ENCODE data around the gene SLC10A3.
"Not testable (repeated sequence)": the region's sequence is repeated elsewhere in the genome, so short reads cannot be mapped to it uniquely, and the experiment has no call there.

Gene SLC10A3

DNA sequence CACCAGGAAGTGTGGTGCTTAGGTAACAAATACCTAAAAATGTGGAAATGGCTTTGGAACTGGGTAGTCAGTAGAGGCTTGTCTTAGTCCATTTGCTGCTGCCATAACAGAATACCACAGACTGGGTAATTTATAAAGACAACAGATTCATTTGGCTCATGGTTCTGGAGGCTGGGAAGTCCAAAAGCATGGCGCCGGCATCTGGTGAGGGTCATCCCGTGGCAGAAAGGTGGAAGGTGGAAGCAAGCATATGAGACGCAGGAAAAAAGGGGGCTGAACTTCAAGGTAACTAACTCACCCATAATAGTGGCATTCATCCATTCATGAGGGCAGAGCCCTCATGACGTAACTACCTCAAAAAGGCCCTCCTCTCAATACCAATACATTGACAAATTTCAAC is 19.0 kb upstream of the SLC10A3 start:
- no peak for DNase-seq

DNA sequence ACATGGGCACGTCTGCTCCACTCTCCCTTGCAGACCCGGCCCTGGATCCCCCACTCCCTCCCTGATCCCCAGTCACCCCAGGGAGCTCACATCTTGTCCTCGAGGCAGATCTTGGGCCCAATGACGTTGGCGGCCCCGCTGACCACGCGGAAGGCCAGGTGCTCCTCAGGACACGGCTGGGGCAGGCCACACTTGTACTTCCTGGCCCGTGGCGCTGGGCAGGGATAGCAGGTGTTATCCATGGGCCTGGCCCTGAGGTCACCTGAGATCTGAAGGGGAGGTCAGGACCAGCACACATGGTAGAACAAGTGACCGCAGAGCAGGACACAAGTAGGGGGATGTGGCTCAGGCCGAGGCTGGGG is 17.9 kb upstream of the SLC10A3 start:
- no peak for DNase-seq

DNA sequence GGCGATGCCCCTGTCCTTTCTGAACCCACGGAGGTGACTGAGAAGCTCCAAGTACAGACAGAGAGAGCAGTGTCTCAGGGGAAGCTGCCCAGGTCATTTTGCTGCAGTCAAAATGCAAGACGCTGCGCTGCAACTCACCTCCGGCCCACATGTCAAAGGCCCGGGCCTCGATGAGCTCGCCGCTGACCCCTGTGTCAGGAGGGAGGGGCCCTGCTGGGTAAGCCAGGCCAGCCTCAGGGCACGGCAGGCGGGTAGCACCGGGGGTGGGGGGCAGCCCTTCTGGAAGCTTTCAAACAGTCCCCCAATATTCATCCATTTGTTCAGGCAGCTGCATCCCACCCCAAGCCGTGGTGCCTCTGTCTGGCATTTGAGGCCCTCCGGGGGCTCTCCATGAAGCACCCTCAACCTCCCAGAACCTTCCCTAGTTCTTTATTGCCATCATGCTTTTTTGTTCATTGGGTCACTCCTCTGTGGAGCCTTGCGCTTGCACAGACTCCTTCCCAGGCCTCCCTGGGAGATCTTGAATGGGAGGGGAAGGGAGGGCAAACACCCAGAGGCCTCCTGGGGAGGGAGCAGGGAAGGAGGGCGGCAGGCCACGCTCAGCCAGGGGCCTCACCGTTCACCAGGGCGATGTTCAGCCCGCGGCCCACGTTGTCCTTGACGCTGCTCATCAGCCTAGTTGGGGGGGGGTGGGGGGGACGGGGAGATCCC is 17.4 kb upstream of the SLC10A3 start:
- no peak for DNase-seq

DNA sequence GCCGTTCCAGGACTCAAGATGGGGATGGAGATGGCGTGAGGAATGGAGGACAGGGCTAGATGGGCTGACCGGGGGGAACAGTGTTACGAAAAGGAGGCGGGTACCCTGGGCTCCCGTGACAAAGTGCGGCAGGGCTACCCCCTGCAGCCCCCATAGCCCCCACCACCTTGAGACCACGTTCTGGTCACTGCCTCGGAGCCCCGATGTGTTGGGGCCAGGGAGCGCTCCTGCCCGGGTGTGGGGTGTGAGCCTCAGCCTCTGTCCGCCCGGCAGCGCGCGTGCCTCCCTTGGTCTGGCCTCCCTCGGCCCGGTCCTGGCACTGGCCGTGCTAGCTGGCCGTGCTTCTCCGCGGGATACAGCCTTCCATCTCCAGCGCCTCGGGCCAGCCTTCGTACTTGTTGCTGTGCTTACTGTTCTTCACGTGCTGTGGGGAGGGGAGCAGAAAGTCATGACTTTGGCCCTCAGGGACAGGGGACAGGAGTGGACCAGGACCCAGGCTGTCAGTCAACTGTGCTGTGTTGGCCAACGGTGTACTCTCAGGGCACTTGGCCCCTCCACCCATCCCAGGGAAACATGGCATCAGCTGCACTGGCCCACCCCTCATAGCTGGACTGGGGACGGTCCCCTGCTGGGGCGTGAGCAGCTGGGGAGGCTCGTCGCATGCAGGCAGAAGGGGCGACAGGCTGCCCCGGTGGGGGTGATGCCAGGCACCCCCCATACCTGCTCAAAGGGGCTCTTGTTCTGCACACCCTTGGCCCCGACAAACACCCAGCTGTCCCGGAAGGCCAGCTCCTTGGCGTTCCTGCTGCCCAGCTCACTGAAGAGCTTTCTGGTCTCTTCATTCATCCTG is 16.3 kb upstream of the SLC10A3 start:
- no peak for DNase-seq

DNA sequence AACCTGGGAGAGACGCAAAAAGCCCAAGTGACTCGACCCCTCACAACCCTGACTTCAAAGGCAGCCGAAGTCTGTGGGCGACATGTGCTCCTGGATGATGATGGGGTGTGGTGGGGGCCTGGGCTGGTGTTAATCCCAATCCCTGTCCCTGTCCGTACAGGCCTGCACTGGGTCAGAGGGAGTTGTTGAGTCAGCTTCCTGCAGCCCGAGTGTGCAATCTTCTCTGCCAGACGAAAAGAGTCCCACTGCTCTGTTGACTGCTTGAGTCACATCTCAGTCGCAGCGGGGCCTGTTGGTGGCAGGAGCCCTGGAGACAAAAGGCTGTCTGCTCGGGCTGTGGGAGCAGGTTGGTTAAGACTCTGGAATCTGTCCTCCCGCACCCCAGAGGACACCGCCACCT is 15.3 kb upstream of the SLC10A3 start:
- peak in 3 of 4 experiments; percentile 29 to 37 (median 36) for DNase-seq

DNA sequence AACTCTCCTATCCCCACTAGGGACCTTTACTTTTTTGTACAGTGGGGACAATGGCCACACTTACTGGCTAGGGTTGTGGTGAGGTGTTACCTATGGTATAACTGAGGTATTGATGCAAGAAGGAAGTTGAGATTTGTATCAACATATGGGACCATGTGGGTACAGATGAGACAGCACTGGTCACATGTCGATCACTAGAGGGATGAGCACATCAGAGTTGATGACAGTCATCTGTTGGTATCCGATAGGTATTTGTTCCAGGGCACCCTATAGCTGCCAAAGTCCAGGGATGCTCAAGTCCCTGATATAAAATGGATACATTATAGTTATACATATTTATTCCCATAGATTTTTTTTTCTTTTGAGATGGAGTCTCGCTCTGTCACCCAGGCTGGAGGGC is 12.6 kb upstream of the SLC10A3 start:
- peak in 2 of 4 experiments; percentile 14 to 21 for DNase-seq

DNA sequence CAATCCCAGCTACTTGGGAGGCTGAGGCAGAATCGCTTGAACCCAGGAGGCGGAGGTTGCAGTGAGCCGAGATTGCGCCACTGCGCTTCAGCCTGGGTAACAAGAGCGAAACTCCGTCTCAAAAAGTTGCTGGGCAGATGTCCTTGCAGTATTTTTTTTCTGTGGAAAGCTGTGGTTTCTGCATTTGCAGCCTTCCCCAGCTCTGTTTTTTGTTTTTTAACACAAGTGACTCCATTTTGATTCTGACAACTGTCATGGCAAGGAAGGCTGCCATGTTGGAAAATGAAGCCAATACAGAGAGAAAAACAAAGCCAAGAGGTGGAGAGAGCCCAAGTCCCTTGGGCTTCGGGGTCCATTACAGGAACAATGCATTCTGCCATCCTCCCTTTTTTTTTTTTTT is 11.7 kb upstream of the SLC10A3 start:
- DNase-seq, result no peak

DNA sequence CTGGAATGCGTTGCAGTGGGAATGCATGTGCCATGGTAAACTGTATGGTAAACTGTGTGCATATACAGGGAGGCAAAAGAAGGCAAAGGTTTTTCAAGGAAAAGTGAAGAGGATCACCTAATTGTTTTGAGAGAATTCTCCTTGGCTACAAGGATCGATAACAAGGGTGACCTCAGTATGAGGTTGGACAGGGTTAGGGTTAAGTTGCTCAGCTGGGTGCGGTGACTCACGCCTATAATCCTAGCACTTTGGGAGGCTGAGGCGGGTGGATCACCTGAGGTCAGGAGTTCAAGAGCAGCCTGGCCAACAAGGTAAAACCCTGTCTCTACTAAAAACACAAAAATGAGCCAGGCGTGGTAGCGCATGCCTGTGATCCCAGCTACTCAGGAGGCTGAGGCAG is 11.0 kb upstream of the SLC10A3 start:
- not testable (repeated sequence) for DNase-seq

DNA sequence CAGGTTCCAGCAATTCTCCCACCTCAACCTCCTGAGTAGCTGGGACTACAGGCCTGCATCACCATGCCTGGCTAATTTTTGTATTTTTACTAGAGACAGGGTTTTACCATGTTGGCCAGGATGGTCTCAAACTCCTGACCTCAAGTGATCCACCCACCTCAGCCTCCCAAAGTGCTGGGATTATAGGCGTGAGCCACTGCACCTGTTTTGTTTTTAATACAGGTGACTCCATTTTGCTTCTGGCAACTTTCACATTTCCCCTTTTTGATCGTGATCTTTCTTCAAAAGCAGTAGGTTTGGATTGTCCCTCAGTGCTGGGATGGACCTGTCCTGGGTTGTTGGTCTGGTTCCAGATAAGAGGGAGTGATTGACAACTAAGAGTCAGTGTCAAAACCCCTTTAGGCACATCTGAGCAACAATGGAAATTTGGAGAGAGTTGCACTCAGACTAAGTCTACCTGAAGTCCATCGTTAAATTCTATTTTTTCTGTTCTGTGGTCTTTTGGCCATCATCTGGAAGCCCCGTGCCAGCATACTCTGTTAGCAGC is 6.2 kb upstream of the SLC10A3 start:
- not testable (repeated sequence) for DNase-seq

DNA sequence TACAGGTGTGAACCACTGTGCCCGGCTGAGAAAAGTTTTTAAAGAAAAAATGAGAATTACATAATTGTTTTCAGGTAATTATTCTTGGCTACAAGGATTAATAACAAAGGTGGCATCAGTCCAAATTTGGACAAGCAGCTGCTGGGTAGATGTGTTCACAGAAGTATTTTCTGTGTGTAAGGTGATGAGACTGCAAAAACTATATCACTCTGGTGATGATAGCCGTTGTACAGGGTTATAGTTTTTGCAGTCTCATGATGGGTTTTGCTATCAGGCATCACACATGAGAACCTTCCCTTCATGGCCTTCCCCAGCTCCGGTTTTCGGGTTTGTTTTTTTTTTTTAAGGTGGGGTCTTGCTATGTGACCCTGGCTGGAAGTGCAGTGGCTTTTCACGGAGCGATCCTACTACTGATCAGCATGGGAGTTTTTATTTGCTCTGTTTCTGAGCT is 5.1 kb upstream of the SLC10A3 start:
- no peak for DNase-seq

DNA sequence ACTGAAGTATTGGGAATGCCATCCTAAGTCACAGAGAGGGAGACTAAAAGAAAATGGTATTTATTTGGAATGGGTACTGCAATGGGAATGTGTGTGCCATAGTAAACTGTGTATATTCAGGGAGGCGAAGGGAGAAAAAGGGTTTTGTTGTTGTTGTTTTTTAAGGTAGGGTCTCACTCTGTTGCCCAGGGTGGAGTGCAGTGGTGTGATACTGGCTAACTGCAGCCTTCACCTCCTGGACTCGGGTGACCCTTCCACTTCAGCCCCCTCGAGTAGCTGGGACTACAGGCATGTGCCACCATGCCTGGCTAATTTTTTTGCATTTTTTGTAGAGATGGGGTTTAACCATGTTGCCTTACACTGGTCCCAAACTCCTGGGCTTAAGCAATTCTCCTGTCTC is 4.3 kb upstream of the SLC10A3 start:
- DNase-seq, result no peak

DNA sequence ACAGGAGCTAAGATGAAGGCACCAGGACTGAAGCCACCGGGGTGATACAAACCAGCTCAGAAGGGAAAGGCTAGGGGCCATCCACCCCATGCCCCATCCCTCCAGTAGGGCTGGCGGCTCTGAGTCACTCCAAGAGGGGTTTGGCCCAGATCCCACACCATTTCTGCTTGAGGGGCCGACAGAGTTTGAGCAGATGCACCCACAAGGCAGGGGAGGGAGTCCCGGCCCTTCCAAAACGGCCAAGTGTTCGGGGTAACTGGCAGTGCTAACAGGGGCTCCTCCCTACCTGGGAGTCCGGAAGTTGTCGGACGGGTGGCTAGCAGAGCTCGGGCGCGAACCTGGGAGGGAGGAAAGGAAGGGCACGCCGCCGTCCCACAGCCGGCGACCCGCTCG is 412 bp downstream of the SLC10A3 start:
- peak in 3 of 4 experiments; percentile 10 to 37 (median 22) for DNase-seq

DNA sequence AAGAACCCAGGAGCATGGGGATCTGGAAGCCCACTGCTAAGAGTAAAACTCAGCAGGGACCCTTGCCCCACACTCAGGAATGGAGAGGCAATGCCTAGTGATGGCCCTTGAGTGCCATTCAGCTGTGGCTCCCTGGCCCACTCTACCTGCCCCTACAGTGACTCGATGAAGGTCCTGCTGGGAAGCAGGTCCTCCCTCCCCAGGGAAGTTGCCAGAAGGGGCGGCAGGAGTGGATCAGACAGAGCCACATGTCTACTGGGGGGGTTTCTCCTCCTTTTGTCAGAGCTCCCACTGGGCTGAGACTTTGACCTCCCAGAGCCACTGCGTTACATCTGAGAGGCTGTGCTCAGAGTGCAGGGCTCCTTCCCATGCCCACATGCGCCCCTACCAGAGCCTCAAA is 1.2 kb downstream of the SLC10A3 start:
- DNase-seq, result no peak

DNA sequence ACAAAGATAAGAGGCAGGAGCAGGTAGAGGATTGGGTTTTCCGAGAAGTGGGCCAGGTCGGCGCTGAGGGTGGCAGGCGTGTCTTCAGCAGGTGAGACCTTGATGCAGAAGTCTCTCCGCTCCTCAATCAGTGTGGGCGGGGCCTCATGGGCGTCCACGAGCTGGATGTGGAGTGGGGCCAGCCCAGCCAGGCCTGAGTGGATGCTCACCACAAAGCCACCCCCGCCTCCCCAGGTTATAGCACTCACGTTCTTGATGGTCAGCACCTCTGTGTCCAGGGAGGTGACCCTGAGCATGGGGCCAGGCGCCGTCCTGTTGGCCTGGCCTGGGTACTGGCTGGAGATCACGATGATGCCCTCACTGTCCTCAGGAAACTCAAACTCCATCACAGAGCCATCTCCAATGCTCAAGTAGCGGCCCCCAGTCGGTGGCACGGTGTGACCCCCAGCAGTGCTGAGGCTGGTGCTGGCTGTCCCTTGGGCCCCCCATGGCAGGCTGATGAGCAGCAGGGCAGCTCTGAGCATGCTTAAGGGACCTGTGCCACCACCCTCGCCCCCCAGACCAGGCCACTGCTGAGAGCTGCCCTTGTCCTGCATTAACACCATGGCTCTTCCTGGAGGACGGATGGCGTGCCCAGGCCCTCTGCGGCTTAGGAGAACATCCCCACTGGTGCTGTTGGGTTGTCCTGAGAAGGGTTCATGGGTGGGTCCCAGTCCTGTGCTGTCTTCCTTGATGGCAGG is 1.9 kb downstream of the SLC10A3 start:
- DNase-seq, result no peak

DNA sequence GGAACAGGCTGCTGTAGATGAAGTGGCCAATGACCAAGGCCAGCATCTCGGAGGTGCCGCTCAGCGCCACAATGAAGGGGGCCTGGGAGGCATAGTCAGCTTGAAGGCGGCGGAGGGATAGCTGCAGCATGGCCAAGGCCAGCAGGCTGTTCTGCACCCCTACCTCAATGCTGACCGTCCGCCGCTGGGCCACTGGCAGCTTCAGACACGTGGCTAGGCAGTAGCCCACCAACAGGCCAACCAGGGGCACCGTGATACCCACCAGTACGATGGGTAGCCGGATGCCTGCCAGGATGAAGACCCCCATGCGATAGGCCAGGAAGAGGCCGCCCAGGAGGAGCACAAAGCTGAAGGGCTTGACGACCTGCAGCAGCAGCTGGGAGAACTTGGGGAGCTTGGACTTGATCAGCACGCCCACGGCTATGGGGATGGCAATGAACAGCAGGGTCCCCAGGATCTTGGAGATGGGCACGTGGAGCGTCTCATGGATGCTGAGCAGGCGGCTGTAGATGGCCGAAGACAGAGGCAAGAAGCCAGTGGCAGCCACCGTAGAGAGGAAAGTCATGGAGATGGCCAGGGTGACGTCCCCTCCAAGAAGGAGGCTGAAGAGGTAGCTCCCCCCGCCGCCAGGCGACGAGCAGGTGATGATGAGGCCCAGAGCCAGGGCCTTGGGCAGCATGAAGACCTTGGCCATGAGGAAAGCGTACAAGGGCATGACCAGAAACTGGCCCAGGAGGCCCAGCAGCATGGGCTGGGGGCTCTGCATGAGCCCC is 2.7 kb downstream of the SLC10A3 start:
- DNase-seq, result no peak

DNA sequence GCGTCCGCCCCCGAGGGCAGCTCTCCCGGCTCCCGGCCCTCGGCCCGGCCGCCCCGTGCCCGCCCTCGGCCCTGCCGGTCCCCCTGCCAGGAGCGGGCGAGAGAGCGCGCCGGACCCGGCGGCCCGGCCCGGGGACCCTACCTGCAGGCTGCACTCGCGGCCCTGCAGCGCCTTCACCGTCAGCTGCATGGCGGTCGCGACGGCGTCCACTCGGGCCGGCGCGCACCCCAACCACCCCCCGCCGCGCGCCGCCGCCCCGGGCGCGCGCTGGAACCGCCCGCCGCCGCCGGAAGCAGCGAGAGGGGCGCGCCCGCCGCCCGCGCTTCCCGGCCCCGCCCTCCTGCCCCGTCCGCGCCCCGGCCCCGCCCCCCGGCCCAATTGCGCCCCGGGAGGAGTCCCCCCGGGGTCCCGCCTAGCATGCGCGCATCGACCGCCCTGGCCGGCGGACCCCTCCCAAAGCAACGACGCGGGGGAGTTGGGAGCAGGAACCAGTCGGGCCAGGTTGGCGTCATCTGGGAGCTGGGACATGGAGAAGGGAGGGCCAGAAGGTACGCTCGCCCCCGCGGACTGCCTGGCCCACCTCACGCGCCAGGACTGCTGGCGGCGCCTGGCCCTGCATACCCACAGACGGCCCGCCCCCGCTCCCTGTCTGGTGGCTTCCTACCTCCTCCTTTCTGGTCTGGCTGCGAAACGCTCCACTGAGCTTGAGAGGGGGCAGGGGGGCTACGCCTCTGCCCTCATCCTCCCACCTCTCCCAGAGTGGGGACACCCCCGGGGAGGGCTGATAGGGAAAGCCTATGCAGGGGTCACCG is 3.8 kb downstream of the SLC10A3 start, which contains the start of gene UBL4A:
UBL4A (minus strand) TSS at position 220 of the 812 bp plus-strand sequence; CDS start at position 189, 31 bp downstream.
- DNase-seq, result peak; percentile 53 to 85 (median 68)

DNA sequence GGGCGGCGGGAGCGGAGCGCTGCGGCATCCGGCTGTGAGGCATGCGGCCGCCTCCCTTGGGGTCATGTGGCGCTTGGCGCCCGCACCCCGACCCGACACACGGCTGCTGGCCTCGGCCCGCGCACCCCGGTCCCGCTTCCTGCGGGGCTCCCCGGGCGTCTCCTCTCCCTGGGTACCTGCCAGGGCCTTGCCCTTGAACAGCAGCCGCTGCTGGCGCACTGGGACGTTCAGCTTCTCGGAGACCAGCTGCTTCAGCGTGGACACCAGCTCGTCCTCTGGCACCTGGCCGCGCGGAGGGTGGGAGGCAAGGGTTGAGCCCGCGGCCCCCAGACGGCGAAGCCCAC is 4.4 kb downstream of the SLC10A3 start:
- DNase-seq, result peak in 3 of 4 experiments; percentile 26 to 58 (median 46)

DNA sequence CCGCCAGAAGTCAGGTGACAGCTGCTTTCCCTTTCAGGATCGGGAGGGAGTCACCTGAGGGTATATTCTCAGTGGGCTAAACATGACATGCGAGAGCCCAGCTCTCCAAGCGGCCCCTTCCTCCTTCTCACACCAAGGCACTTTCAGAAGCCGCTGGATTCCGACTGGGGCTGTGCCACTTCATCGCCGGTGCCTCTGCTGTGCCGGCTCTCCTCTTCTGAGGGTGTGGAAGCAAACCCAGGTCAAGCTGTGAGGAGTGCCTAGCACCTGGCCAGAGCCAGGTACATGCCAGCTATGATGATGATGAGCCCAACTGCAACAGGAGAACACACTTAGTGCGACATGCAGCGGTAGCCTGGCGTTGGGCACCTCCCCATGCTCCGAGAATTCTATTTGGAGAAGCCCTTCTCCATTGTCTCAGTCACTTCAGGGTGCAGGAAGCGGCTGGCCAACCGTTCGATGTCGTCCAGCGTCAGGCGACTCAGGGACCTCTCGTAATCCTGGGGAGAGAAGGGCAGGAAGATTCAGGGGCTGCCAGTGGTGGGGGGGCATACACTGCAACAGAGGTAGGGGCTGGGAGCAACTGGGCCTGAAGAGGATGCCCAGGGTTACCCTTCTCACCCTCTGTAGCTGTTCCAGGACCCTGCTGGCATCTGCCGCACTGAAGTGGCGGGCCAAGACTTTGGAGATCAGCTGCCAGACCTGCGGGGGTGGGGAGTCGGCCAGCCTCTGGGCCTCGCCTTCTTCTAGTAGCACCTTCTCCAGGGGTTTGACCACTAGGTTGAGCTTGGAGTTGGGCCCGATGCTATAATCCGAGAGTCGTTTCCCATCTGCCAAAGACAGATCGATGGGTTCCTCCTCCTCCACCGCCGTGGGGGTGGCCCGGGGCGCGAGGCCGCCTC is 5.0 kb downstream of the SLC10A3 start:
- DNase-seq, result no peak

DNA sequence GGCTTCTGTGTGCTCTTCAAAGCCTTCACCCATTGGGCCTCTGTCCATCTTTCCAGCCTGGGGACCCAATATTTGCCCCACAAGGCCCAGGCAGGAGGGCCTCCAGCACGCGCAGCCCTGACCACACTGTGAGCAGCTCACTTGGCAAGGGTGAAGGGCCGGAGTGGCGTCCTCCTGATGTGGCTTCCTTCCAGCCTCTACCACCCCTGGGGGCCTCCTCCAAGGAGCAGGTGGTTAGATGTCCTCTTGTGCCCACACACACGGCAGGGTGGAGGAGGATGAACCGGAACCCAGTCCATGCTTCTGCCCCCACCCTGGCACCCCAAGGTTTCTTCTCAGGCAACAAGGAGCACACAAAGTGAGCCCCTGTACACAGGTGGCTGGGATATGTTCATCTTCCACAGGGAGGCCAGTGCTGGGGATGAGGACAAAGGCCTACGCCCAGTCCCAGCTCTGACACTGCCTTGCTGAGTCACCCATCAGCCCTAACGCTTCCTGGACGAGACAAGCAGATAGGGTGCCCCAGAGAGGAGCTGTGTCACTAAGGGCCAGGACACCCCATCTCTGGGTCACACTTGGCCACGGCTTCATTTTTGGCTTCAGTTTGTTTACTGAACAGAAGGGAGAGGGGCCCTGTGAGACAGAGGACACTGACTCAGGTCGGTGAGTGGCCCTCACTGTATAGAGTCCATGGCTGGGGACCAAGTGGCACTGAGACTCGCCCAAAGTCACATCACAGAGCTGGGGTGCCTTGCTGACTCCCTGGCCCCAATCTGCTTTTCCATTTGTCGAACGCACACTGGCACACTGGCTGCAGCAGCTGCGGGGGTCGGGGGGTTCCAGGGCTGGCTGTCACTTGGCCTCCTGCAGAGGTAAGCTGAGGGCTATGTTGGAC is 5.9 kb downstream of the SLC10A3 start:
- DNase-seq, result peak; percentile 17 to 45 (median 34)
